Hypothalamus (tissue), 51 donors: Measurements from ENCODE around the gene ZNF385A.
A peak's percentile ranks its signal among the peaks of the same experiment; 100 is the strongest.

Experiments used
- DNase-seq, 51 donors: peaks; one replicate each; lab custom pipeline; 2025; lab: John Stamatoyannopoulos, UW

ZNF385A gene

GRCh38 chr12:54377007-54377406 lies 7.5 kb downstream of the ZNF385A start:
- DNase-seq, result no peak

- DNase-seq, result no peak
Observed at GRCh38 chr12:54376596-54376995, 7.9 kb downstream of the ZNF385A start.

- DNase-seq, result no peak
Observed at GRCh38 chr12:54375259-54375579, 9.3 kb downstream of the ZNF385A start.

- peak in 2 of 51 donors; percentile 16 to 17 for DNase-seq
Observed at GRCh38 chr12:54374562-54375258, 9.8 kb downstream of the ZNF385A start.

GRCh38 chr12:54373649-54374561 lies 10.6 kb downstream of the ZNF385A start:
- DNase-seq, result no peak

- peak in 1 of 51 donors; percentile 16 for DNase-seq
Observed at GRCh38 chr12:54372113-54372806, 12.3 kb downstream of the ZNF385A start.

- DNase-seq, result peak in 17 of 51 donors; percentile 20 to 66 (median 43)
Observed at GRCh38 chr12:54371328-54372112, 13.0 kb downstream of the ZNF385A start.

GRCh38 chr12:54370171-54370730 lies 14.3 kb downstream of the ZNF385A start:
- peak in 49 of 51 donors; percentile 26 to 84 (median 70) for DNase-seq

- no peak for DNase-seq
Observed at GRCh38 chr12:54369597-54370131, 14.9 kb downstream of the ZNF385A start.

- DNase-seq, result peak in 48 of 51 donors; percentile 19 to 93 (median 74)
Observed at GRCh38 chr12:54368709-54369596, 15.6 kb downstream of the ZNF385A start.

GRCh38 chr12:54368025-54368708 lies 16.4 kb downstream of the ZNF385A start:
- DNase-seq, result no peak

GRCh38 chr12:54364413-54364812 lies 20.1 kb downstream of the ZNF385A start, which contains the start of gene GPR84:
GPR84 (minus strand) TSS chr12:54364486; CDS start chr12:54363851, 635 bp downstream.
- no peak for DNase-seq

GRCh38 chr12:54363618-54364017 lies 20.9 kb downstream of the ZNF385A start:
- no peak for DNase-seq

- no peak for DNase-seq
Observed at GRCh38 chr12:54363047-54363446, 21.5 kb downstream of the ZNF385A start.

GRCh38 chr12:54360717-54361456 lies 23.6 kb downstream of the ZNF385A start:
- DNase-seq, result peak in 39 of 51 donors; percentile 12 to 86 (median 64)

GRCh38 chr12:54359762-54360351 lies 24.7 kb downstream of the ZNF385A start:
- no peak for DNase-seq
